Measurements from ENCODE around the gene RASAL2. TPM values are rescaled to one million over a fixed set of nuclear protein-coding genes. Genes with fewer than 3 reads are reported as not detected.
A peak's percentile ranks its signal among the peaks of the same experiment; 100 is the strongest.
"Not testable (repeated sequence)": the region's sequence is repeated elsewhere in the genome, so short reads cannot be mapped to it uniquely, and the experiment has no call there.

RASAL2 gene
- total RNA-seq, 3 donors from 2014 or later: 13.0 to 17.5 (median 14.2) TPM

DNA sequence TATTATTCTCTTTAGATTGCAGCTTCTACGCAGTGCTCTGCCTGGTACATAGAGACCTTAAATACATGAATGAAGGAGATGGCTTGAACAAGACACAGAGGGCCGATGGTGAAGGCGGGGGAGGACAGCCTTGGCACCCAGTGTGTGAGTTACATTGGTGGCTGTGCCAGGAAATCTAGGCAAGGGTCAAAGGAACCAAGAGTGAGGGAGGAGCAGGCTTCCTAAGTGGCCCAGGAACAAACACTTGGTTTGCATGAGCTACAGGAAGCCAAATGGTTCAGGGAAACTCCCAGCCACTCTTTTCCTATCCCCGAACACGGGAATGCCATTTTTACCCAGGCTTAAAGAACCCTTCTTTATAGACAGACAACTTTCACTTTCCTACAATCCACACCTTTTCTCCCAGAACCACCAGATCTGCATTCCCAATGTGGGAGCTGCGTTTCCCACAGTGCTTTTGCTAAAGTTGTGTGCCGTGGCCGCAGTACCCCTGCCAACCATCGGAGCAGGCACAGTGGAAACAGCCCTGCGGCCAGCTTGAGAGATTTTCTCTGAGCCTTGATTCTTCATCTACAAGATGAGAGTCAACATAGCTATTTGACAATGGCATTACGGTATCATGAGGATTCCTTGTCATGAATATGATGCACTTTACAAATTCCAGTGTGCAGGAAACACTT, 406.3 kb downstream of the RASAL2 start:
- H3K9me3 ChIP-seq: no peaks in the 10 kb centered on the region
- no peaks in the 10 kb centered on the region for H3K36me3 ChIP-seq (ENCODE audit: low read depth)
- DNase-seq: no peak
- no peak overlapping the region for H3K4me3 ChIP-seq
- ATAC-seq: no peak
- intact Hi-C loops (cut with DNase I, micrococcal nuclease): loop anchor here (5.0 to 10.0 kb wide), 2 partner anchors 185 to 188 kb away; no protein-coding TSS in a partner anchor
- H3K4me1 ChIP-seq (ENCODE audit: low read depth): no peaks in the 10 kb centered on the region
- TF ChIP-seq, protein P1, sequence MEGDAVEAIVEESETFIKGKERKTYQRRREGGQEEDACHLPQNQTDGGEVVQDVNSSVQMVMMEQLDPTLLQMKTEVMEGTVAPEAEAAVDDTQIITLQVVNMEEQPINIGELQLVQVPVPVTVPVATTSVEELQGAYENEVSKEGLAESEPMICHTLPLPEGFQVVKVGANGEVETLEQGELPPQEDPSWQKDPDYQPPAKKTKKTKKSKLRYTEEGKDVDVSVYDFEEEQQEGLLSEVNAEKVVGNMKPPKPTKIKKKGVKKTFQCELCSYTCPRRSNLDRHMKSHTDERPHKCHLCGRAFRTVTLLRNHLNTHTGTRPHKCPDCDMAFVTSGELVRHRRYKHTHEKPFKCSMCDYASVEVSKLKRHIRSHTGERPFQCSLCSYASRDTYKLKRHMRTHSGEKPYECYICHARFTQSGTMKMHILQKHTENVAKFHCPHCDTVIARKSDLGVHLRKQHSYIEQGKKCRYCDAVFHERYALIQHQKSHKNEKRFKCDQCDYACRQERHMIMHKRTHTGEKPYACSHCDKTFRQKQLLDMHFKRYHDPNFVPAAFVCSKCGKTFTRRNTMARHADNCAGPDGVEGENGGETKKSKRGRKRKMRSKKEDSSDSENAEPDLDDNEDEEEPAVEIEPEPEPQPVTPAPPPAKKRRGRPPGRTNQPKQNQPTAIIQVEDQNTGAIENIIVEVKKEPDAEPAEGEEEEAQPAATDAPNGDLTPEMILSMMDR (IDR thresholded peaks at IDR 0.05): no peak

DNA sequence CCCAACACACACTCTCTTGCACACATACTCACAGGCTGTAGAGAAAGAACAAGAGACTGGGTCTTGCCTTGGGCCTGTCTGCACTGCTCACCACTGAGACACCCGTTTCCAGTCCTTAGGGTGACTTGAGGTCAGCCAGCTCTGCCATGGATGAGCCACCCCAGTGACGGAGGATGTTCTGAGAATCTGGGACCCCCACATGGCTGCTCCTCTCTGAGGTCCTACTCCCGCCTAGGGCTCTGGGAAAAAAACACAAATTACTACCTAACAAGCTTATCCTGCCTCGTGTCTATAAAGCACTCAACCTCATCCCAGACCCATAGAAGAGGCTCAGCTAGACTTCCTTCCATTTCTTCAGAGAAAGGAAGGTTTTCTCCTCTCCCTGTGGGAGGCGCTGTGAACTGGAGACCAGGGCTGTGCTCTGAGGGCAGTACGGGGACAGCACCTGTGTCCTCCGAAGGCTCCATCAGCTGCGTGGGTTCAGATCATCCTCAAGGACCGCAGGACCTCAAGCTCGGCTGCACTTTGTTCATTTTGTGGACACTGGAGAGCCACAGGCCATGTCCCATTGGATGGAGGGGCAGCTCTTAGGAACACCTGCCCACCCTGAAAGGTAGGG, 407.1 kb downstream of the RASAL2 start:
- DNase-seq (no peak), ATAC-seq (no peak)
- TF ChIP-seq, protein P1 (IDR thresholded peaks at IDR 0.05): no peak
- intact Hi-C loops (cut with DNase I, micrococcal nuclease): loop anchor here (5.0 to 10.0 kb wide), 2 partner anchors 186 to 189 kb away; no protein-coding TSS in a partner anchor
- no peaks in the 10 kb centered on the region for H3K9me3 ChIP-seq
- no peaks in the 10 kb centered on the region for H3K4me1 ChIP-seq (ENCODE audit: low read depth)
- H3K36me3 ChIP-seq (ENCODE audit: low read depth): no peaks in the 10 kb centered on the region
- no peak overlapping the region for H3K4me3 ChIP-seq

DNA sequence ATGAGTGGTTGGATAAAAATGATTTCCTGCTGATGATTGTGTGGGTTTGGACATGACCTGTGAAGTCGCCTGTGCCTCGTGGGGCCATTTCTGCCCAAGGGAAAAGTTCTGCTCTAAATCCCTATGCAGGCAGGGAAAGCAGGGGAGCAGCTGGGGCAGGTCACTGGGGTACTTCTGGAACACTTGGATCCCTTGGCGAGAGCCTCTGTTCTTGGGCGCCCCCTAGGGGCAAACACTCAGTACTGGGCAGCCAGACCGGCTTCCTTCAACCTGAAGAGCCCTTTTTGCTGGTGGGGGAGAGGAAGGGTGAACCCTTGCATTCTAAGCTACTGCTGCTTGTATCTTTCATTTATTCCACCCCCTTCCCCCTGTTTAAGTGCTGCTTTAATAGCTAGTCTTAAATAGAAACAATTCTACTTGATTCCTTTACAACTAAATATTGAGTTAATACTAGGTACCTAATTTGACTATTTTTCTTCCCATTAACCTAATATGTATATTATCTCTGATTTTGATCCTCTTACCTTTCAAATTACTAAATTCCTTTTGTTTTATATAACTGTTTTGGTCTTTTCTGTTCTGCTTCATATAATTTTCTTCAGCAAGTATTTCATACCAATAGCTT, 407.9 kb downstream of the RASAL2 start:
- DNase-seq: peak; percentile 59 to 82 (median 78)
- H3K4me3 ChIP-seq: no peak overlapping the region
- TF ChIP-seq, protein P1 (IDR thresholded peaks at IDR 0.05): peak; percentile 92
- no peaks in the 10 kb centered on the region for H3K4me1 ChIP-seq (ENCODE audit: low read depth)
- H3K9me3 ChIP-seq: no peaks in the 10 kb centered on the region
- intact Hi-C loops (cut with DNase I, micrococcal nuclease): loop anchor here (5.0 to 10.0 kb wide), 2 partner anchors 187 to 190 kb away; no protein-coding TSS in a partner anchor
- peak; percentile 80 for ATAC-seq
- H3K36me3 ChIP-seq (ENCODE audit: low read depth): no peaks in the 10 kb centered on the region

DNA sequence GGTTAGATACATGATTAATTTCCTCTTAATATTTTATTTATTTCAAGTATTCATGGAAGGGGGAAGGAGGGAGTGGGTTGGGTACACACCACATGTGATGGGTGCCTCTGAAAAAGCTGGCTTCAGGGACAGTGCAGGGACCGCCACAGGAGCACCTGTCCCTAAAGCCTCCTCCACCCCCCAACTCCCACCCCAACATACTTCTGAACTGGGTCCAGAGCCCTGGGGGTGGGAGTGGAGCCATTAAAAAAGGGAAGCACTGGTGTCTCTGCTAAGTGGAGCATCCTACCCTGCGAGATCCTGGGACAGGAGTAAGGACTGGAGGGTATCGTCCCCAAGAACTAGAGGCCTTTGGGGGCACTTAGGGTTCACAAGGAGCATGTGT, 408.4 kb downstream of the RASAL2 start:
- no peaks in the 10 kb centered on the region for H3K9me3 ChIP-seq
- no peaks in the 10 kb centered on the region for H3K4me1 ChIP-seq (ENCODE audit: low read depth)
- DNase-seq: no peak
- ATAC-seq: no peak
- intact Hi-C loops (cut with DNase I, micrococcal nuclease): loop anchor here (5.0 to 10.0 kb wide), 2 partner anchors 188 to 190 kb away; no protein-coding TSS in a partner anchor
- H3K36me3 ChIP-seq (ENCODE audit: low read depth): no peaks in the 10 kb centered on the region
- TF ChIP-seq, protein P1 (IDR thresholded peaks at IDR 0.05): no peak
- H3K4me3 ChIP-seq: no peak overlapping the region

DNA sequence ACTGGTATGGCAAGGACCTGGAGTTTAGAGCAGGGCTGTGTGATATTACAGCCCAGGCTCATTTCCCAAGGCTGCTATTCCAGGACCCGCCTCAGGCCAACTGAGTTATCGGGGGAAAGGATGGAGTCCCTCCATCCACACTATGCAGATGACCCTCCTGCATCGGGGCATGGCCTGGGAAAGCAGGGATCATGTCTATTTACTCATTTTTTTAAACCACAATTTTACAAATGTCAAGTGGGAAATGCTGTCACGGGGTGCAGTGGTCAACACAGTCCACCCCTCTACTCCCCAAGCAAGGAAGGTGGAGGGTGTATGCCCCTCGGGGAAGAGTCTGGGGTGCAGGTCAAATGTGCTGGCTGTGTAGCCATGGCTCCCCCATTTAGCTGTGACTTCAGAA, 409.0 kb downstream of the RASAL2 start:
- no peaks in the 10 kb centered on the region for H3K4me1 ChIP-seq (ENCODE audit: low read depth)
- H3K9me3 ChIP-seq: no peaks in the 10 kb centered on the region
- H3K36me3 ChIP-seq (ENCODE audit: low read depth): no peaks in the 10 kb centered on the region
- TF ChIP-seq, protein P1 (IDR thresholded peaks at IDR 0.05): no peak
- DNase-seq (no peak), ATAC-seq (no peak)
- H3K4me3 ChIP-seq: no peak overlapping the region
- intact Hi-C loops (cut with DNase I, micrococcal nuclease): loop anchor here (5.0 to 10.0 kb wide), 2 partner anchors 188 to 191 kb away; no protein-coding TSS in a partner anchor

DNA sequence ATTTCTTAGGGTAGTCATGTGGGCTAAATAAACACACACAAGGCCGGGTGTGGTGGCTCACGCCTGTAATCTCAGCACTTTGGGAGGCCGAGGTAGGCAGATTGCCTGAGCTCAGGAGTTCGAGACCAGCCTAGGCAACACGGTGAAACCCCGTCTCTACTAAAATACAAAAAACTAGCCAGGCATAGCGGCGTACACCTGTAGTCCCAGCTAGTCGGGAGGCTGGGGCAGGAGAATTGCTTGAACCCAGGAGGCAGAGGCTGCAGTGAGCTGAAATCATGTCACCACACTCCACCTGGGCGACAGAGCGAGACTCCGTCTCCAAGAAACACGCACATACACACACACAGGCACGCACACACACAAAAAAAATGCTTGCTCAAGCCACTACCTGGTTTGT, 409.4 kb downstream of the RASAL2 start:
- H3K9me3 ChIP-seq; H3K36me3 ChIP-seq (ENCODE audit: low read depth); DNase-seq; ATAC-seq; H3K4me3 ChIP-seq; H3K4me1 ChIP-seq (ENCODE audit: low read depth): not testable (repeated sequence)
- intact Hi-C loops (cut with DNase I, micrococcal nuclease): loop anchor here (5.0 to 10.0 kb wide), 2 partner anchors 189 to 191 kb away; no protein-coding TSS in a partner anchor
